ENCODE results near the gene SYT12. TPM values are rescaled to one million over a fixed set of nuclear protein-coding genes. Genes with fewer than 3 reads are reported as not detected.

Gene SYT12
- total RNA-seq, 1 experiment from 2014 or later = 1.9 TPM

DNA sequence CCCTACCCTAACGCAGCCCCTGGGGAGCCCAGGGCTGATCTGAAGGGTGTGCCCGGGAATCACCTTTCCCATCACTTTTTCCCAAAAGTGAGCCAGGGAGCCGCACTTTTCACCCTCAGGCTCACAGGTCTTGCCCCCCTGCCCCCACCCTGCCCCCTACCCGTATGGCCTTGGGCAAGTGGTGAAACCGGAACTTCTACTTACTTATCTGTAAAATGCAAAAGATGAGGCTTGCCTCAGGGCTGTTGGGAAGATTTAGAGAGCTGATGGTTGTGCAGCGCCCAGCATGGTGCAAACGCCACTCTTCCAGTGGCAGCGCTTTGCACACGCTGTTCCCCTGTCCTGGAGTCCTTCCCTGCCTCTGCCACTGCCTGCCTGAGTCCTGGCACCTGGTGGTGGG is 8.0 kb downstream of the SYT12 start:
- H3K9ac ChIP-seq (ENCODE audit: extremely low read depth, insufficient read length, low read length) = no peak overlapping the region
- H3K36me3 Mint-ChIP-seq (ENCODE audit: insufficient read depth in 1 of 3, low read depth in 3 of 3) = no peaks in the 10 kb centered on the region
- H3K14ac ChIP-seq (ENCODE audit: insufficient read depth, low read length) = no peak overlapping the region
- H3K27ac ChIP-seq (ENCODE audit: insufficient read length, low read depth, low read length) = no peak overlapping the region
- no peaks in the 10 kb centered on the region for H3K23me2 ChIP-seq (ENCODE audit: insufficient read length, low read depth, low read length, poor library complexity, severe bottlenecking)
- H2BK12ac ChIP-seq (ENCODE audit: insufficient read length, low read depth, low read length) = no peak overlapping the region
- no peak overlapping the region for H2BK15ac ChIP-seq (ENCODE audit: low read depth, low read length)
- H4K91ac ChIP-seq (ENCODE audit: insufficient read length, low read depth, low read length) = no peak overlapping the region
- H2AFZ ChIP-seq (ENCODE audit: low read length) = no peak overlapping the region
- no peak overlapping the region for H2BK20ac ChIP-seq (ENCODE audit: low read depth, low read length, poor library complexity, severe bottlenecking)
- DNase-seq = no peak
- H3K56ac ChIP-seq (ENCODE audit: insufficient read length, low read depth, low read length) = no peak overlapping the region
- no peak overlapping the region for H4K5ac ChIP-seq (ENCODE audit: insufficient read length, low read depth, low read length)
- TF ChIP-seq, protein P1, sequence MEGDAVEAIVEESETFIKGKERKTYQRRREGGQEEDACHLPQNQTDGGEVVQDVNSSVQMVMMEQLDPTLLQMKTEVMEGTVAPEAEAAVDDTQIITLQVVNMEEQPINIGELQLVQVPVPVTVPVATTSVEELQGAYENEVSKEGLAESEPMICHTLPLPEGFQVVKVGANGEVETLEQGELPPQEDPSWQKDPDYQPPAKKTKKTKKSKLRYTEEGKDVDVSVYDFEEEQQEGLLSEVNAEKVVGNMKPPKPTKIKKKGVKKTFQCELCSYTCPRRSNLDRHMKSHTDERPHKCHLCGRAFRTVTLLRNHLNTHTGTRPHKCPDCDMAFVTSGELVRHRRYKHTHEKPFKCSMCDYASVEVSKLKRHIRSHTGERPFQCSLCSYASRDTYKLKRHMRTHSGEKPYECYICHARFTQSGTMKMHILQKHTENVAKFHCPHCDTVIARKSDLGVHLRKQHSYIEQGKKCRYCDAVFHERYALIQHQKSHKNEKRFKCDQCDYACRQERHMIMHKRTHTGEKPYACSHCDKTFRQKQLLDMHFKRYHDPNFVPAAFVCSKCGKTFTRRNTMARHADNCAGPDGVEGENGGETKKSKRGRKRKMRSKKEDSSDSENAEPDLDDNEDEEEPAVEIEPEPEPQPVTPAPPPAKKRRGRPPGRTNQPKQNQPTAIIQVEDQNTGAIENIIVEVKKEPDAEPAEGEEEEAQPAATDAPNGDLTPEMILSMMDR (conservative IDR thresholded peaks at IDR 0.05) = no peak
- WGBS (ENCODE audit: extremely low coverage, insufficient read length, low lambda C conversion rate) = no CpG with 5 or more reads among the region's 9 CpGs
- peaks cover 21 to 23% of the 10 kb centered on the region in 2 experiments for H3K4me1 Mint-ChIP-seq
- no peak overlapping the region for H3K27ac Mint-ChIP-seq
- no peak overlapping the region for H2AK5ac ChIP-seq (ENCODE audit: insufficient read length, low read length)
- H3K23ac ChIP-seq (ENCODE audit: insufficient read length, low read depth, low read length) = no peak overlapping the region
- no peaks in the 10 kb centered on the region for H4K20me1 ChIP-seq (ENCODE audit: control insufficient read depth, insufficient read depth, insufficient read length)
- peaks cover 5% of the 10 kb centered on the region; the same call in 1 of the 2 replicates for H3K27me3 Mint-ChIP-seq (ENCODE audit: low read depth)
- no peaks in the 10 kb centered on the region for H3K27me3 ChIP-seq (ENCODE audit: insufficient read depth, low read length)
- no peak overlapping the region for H4K8ac ChIP-seq (replicated peaks; ENCODE audit: insufficient read length, low read depth, low read length)
- H2BK5ac ChIP-seq (ENCODE audit: insufficient read length, low read length) = no peak overlapping the region
- H3K9me3 Mint-ChIP-seq = no peaks in the 10 kb centered on the region
- no peak overlapping the region for H3K4me3 Mint-ChIP-seq
- no peak overlapping the region for H3K4me2 ChIP-seq (ENCODE audit: insufficient read depth, insufficient read length, low read length)
- H3K4ac ChIP-seq (ENCODE audit: low read depth, low read length) = no peak overlapping the region
- no peaks in the 10 kb centered on the region for H3K9me3 ChIP-seq (ENCODE audit: control insufficient read depth, low read depth, low read length)
- no peaks in the 10 kb centered on the region for H3K79me1 ChIP-seq (ENCODE audit: insufficient read depth, low read depth, low read length, poor library complexity, severe bottlenecking)
- no peak overlapping the region for H2BK120ac ChIP-seq (ENCODE audit: low read depth, low read length, poor library complexity, severe bottlenecking)
- no peaks in the 10 kb centered on the region; the same call in 1 of the 2 replicates for H3K4me1 ChIP-seq (ENCODE audit: insufficient read depth, low read length)
- H3K79me2 ChIP-seq (ENCODE audit: insufficient read depth, low read length) = no peaks in the 10 kb centered on the region
- no peak overlapping the region for H3K18ac ChIP-seq (ENCODE audit: insufficient read length, low read depth, low read length)
- H3T11ph ChIP-seq (ENCODE audit: low read length) = no peak overlapping the region
